T47D (cell line): ENCODE measurements around the gene ASB7.

Source experiments
- DNase-seq, 2 experiments: peaks; one replicate each; pipeline versions ENCODE4 v3.0.0 to v3.0.0-alpha.2; 2011 to 2012; ENCODE audit warnings: low read depth in 1 of 2, low spot score in 1 of 2
- JUND ChIP-seq: IDR thresholded peaks from 2 replicates; pipeline ENCODE4 v1.6.1; 2012; ENCODE audit warnings: low read depth
- in situ Hi-C: cut with HindIII; loops from 2 replicates; pipeline ENCODE4 v1.10.0; 2016; ENCODE audit warnings: low sequenced_read_pairs, low pct_unique_long_range_greater_than_20kb

Gene ASB7

GRCh38 chr15:100686021-100686724, 83.8 kb downstream of the ASB7 start:
- TF ChIP-seq JUND: no peak
- no peak for DNase-seq
- in situ Hi-C loops: no loop called here

GRCh38 chr15:100686725-100687473, 84.5 kb downstream of the ASB7 start:
- DNase-seq: no peak
- in situ Hi-C loops: no loop called here

GRCh38 chr15:100687582-100688141, 85.3 kb downstream of the ASB7 start:
- no peak for TF ChIP-seq JUND
- in situ Hi-C loops: no loop called here
- DNase-seq: no peak

More at GRCh38 chr15:100686725-100687473, 84.5 kb downstream of the ASB7 start:
- TF ChIP-seq JUND: no peak

- in situ Hi-C loops: no loop called here
- TF ChIP-seq JUND: no peak
- DNase-seq: no peak
These were observed 86.2 kb downstream of the ASB7 start for GRCh38 chr15:100688549-100689120.

- no peak for TF ChIP-seq JUND
- in situ Hi-C loops: no loop called here
- no peak for DNase-seq
These were observed 86.9 kb downstream of the ASB7 start for GRCh38 chr15:100689131-100689899.

GRCh38 chr15:100690032-100690794, 87.8 kb downstream of the ASB7 start:
- in situ Hi-C loops: no loop called here
- TF ChIP-seq JUND: no peak
- peak in 1 of 2 experiments; percentile 49 for DNase-seq

GRCh38 chr15:100690795-100691158, 88.4 kb downstream of the ASB7 start:
- TF ChIP-seq JUND: no peak
- DNase-seq: no peak
- in situ Hi-C loops: no loop called here

- TF ChIP-seq JUND: no peak
- no peak for DNase-seq
- in situ Hi-C loops: no loop called here
These were observed 88.9 kb downstream of the ASB7 start for GRCh38 chr15:100691321-100691720.

- TF ChIP-seq JUND: no peak
- DNase-seq: no peak
- in situ Hi-C loops: no loop called here
These were observed 89.9 kb downstream of the ASB7 start for GRCh38 chr15:100692246-100692645.

GRCh38 chr15:100692671-100693070, 90.3 kb downstream of the ASB7 start:
- no peak for DNase-seq
- no peak for TF ChIP-seq JUND
- in situ Hi-C loops: no loop called here

- peak in 1 of 2 experiments; percentile 88 for DNase-seq
- in situ Hi-C loops: no loop called here
- no peak for TF ChIP-seq JUND
These were observed 91.1 kb downstream of the ASB7 start for GRCh38 chr15:100693451-100693850.
